Endodermal cell (in vitro differentiated cells): ENCODE data around the gene LPXN. TPM values are rescaled to one million over a fixed set of nuclear protein-coding genes. Genes with fewer than 3 reads are reported as not detected.

Experiments
- DNase-seq: peaks from one replicate; pipeline ENCODE4 v3.0.0-alpha.2; 2017
- H3K27ac ChIP-seq: 2 replicates; pipeline ENCODE4 v1.5.1; 2013; ENCODE audit warnings: mild to moderate bottlenecking, low read depth, low read length, moderate library complexity
- H3K27me3 ChIP-seq: 2 replicates; pipeline ENCODE4 v1.6.1; 2013; ENCODE audit warnings: mild to moderate bottlenecking, low read length, moderate library complexity; ENCODE audit not compliant: insufficient read depth, control insufficient read depth, poor library complexity, severe bottlenecking
- H3K36me3 ChIP-seq: 2 replicates; pipeline ENCODE4 v1.7.0; 2013; ENCODE audit warnings: mild to moderate bottlenecking, low read length, moderate library complexity; ENCODE audit not compliant: control insufficient read depth, insufficient read depth
- H3K4me1 ChIP-seq: one replicate; pipeline ENCODE4 v1.7.0; 2013; ENCODE audit warnings: low read length; ENCODE audit not compliant: control insufficient read depth, insufficient read depth
- H3K4me3 ChIP-seq: 2 replicates; pipeline ENCODE4 v1.5.1; 2013; ENCODE audit warnings: mild to moderate bottlenecking, low read length, moderate library complexity
- H3K9ac ChIP-seq: 2 replicates; pipeline ENCODE4 v1.6.1; 2013; ENCODE audit warnings: mild to moderate bottlenecking, low read length, moderate library complexity; ENCODE audit not compliant: poor library complexity, severe bottlenecking; ENCODE audit errors: extremely low read depth
- H3K9me3 ChIP-seq: 2 replicates; pipeline ENCODE4 v1.6.1; 2013; ENCODE audit warnings: mild to moderate bottlenecking, low read length, moderate library complexity; ENCODE audit not compliant: control insufficient read depth
- H3K27ac Mint-ChIP-seq: 2 replicates; pipeline ENCODE4 v1.8.0; 2020; ENCODE audit warnings: mixed read lengths
- H3K27me3 Mint-ChIP-seq: 2 replicates; pipeline ENCODE4 v1.8.0; 2021; ENCODE audit warnings: mild to moderate bottlenecking, mixed read lengths; ENCODE audit not compliant: insufficient read depth
- H3K36me3 Mint-ChIP-seq: 2 replicates; pipeline ENCODE4 v1.8.0; 2020; ENCODE audit warnings: low read depth, mixed read lengths
- H3K4me1 Mint-ChIP-seq: 2 replicates; pipeline ENCODE4 v1.8.0; 2020; ENCODE audit warnings: mixed read lengths
- H3K4me3 Mint-ChIP-seq: 2 replicates; pipeline ENCODE4 v1.8.0; 2020; ENCODE audit warnings: mild to moderate bottlenecking, moderate library complexity, mixed read lengths
- H3K9me3 Mint-ChIP-seq: 2 replicates; pipeline ENCODE4 v1.8.0; 2020; ENCODE audit warnings: mild to moderate bottlenecking, mixed read lengths
- WGBS, 2 experiments: methylation state at CpG; one replicate each; pipeline versions ENCODE4 v1.1.5 to v1.1.7; 2013; ENCODE audit warnings: missing lambda C conversion rate in 2 of 2, mixed read lengths in 1 of 2; ENCODE audit not compliant: insufficient coverage in 1 of 2, insufficient read length in 1 of 2; 5-methylcytosine and 5-hydroxymethylcytosine counted together
- total RNA-seq, 2 donors: library from RNA; stranded (reverse); fragmentation: NEBNext Ultra II Directional in 1 of 2; extraction: Animal tissue kit (Norgen Biotek cat#: 25700) in 1 of 2; gene quantifications; 2 replicates in 1 of 2; 3 replicates in 1 of 2; pipeline ENCODE4 v1.2.1, GENCODE V29; 2021
- TF ChIP-seq, protein P1 (sequence below): fragments of 200-600 bp; sonication (generic); conservative IDR thresholded peaks from 2 replicates; pipeline ENCODE4 v1.5.0; 2021; ENCODE audit warnings: antibody characterized with exemption, mild to moderate bottlenecking

The LPXN gene
- total RNA-seq, 2 donors from 2014 or later: 1.9 to 2.7 TPM

GRCh38 chr11:58608331-58608730, 32.7 kb upstream of the LPXN start:
- H3K4me3 ChIP-seq: no peak overlapping the region
- H3K4me1 Mint-ChIP-seq: peaks cover 7% of the 10 kb centered on the region
- H3K27me3 Mint-ChIP-seq: no peaks in the 10 kb centered on the region
- no peaks in the 10 kb centered on the region for H3K27me3 ChIP-seq
- no peaks in the 10 kb centered on the region for H3K9me3 Mint-ChIP-seq
- H3K27ac ChIP-seq: no peak overlapping the region
- H3K9me3 ChIP-seq: no peaks in the 10 kb centered on the region
- no peak overlapping the region for H3K27ac Mint-ChIP-seq
- no peak for DNase-seq
- no peaks in the 10 kb centered on the region for H3K4me1 ChIP-seq
- H3K9ac ChIP-seq: no peak overlapping the region
- H3K36me3 ChIP-seq: peaks cover 38% of the 10 kb centered on the region
- H3K36me3 Mint-ChIP-seq: peaks cover 32% of the 10 kb centered on the region
- no peak overlapping the region for H3K4me3 Mint-ChIP-seq
- TF ChIP-seq, protein P1, sequence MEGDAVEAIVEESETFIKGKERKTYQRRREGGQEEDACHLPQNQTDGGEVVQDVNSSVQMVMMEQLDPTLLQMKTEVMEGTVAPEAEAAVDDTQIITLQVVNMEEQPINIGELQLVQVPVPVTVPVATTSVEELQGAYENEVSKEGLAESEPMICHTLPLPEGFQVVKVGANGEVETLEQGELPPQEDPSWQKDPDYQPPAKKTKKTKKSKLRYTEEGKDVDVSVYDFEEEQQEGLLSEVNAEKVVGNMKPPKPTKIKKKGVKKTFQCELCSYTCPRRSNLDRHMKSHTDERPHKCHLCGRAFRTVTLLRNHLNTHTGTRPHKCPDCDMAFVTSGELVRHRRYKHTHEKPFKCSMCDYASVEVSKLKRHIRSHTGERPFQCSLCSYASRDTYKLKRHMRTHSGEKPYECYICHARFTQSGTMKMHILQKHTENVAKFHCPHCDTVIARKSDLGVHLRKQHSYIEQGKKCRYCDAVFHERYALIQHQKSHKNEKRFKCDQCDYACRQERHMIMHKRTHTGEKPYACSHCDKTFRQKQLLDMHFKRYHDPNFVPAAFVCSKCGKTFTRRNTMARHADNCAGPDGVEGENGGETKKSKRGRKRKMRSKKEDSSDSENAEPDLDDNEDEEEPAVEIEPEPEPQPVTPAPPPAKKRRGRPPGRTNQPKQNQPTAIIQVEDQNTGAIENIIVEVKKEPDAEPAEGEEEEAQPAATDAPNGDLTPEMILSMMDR: no peak
- 97% methylated on average over 5 of the region's 5 CpGs; no CpG with 5 or more reads in 1 of the 2 experiments for WGBS, 2 experiments

GRCh38 chr11:58606930-58607714, 31.5 kb upstream of the LPXN start:
- 93% methylated on average over 3 of the region's 4 CpGs; no CpG with 5 or more reads in 1 of the 2 experiments for WGBS, 2 experiments
- H3K9ac ChIP-seq: no peak overlapping the region
- H3K9me3 ChIP-seq: no peaks in the 10 kb centered on the region
- Mint-ChIP-seq H3K27ac (no peak overlapping the region), H3K9me3 (no peaks in the 10 kb centered on the region), H3K27me3 (no peaks in the 10 kb centered on the region), H3K4me1 (peaks cover 7% of the 10 kb centered on the region), H3K36me3 (peaks cover 32% of the 10 kb centered on the region), H3K4me3 (no peak overlapping the region)
- H3K4me1 ChIP-seq: no peaks in the 10 kb centered on the region
- H3K36me3 ChIP-seq: peaks cover 26% of the 10 kb centered on the region
- TF ChIP-seq, protein P1: no peak
- no peak overlapping the region for H3K27ac ChIP-seq
- no peak for DNase-seq
- H3K27me3 ChIP-seq: no peaks in the 10 kb centered on the region
- no peak overlapping the region for H3K4me3 ChIP-seq

DNA sequence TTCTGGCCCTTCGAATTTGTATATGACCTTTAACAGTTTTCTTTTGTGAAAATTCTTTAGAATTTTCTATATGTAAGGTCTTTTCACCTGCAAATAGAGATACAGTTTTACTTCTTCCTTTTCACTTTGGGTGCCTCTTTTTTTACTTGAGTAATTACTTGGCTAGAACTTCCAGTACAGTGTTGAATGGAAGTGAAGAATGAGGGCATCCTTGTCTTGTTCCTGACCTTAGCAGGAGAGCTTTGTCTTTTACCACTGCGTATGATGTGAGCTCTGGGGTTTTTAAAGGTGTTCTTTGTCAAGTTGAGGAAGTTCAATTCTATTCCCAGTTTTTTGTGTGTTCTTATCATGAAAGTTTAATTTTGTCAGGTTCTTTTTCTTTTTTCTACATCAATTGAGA, 24.9 kb upstream of the LPXN start:
- peaks cover 16% of the 10 kb centered on the region for H3K36me3 Mint-ChIP-seq
- Histone ChIP-seq H3K36me3 (peaks cover 8% of the 10 kb centered on the region), H3K27ac (no peak overlapping the region), H3K27me3 (no peaks in the 10 kb centered on the region), H3K9me3 (no peaks in the 10 kb centered on the region), H3K4me3 (no peak overlapping the region), H3K9ac (no peak overlapping the region), H3K4me1 (no peaks in the 10 kb centered on the region)
- no peak for DNase-seq
- H3K9me3 Mint-ChIP-seq: no peaks in the 10 kb centered on the region
- TF ChIP-seq, protein P1: no peak
- no peaks in the 10 kb centered on the region for H3K27me3 Mint-ChIP-seq
- no peak overlapping the region for H3K4me3 Mint-ChIP-seq
- WGBS, 2 experiments: 91% methylated on average over 2 of the region's 2 CpGs; no CpG with 5 or more reads in 1 of the 2 experiments
- H3K4me1 Mint-ChIP-seq: peaks cover 15% of the 10 kb centered on the region
- no peak overlapping the region for H3K27ac Mint-ChIP-seq
